WTC11 (cell line): ENCODE results near the gene ZDHHC22.

ENCODE experiments used
- CTCF ChIP-seq: fragments of 200-600 bp; IDR thresholded peaks from 2 replicates; pipeline ENCODE4 v1.8.0; 2022; ENCODE audit warnings: antibody characterized with exemption
- FOXP4 ChIP-seq: sonication (generic); formaldehyde crosslinking; IDR thresholded peaks from 2 replicates; pipeline ENCODE4 v1.8.0; 2022; ENCODE audit warnings: mild to moderate bottlenecking, missing genetic modification reagents
- MAX ChIP-seq: sonication (generic); formaldehyde crosslinking; IDR thresholded peaks from 2 replicates; pipeline ENCODE4 v1.8.0; 2022; ENCODE audit warnings: mild to moderate bottlenecking, missing genetic modification reagents
- MYBL2 ChIP-seq: sonication (generic); formaldehyde crosslinking; IDR thresholded peaks from 2 replicates; pipeline ENCODE4 v1.8.1; 2023; ENCODE audit warnings: mild to moderate bottlenecking, moderate library complexity, missing genetic modification reagents
- NFE2L1 ChIP-seq: sonication (generic); formaldehyde crosslinking; IDR thresholded peaks from 2 replicates; pipeline ENCODE4 v1.8.1; 2023; ENCODE audit warnings: missing genetic modification reagents
- NR2C2 ChIP-seq: sonication (generic); formaldehyde crosslinking; IDR thresholded peaks from 2 replicates; pipeline ENCODE4 v1.8.0; 2022; ENCODE audit warnings: mild to moderate bottlenecking, missing genetic modification reagents
- RELA ChIP-seq: sonication (generic); formaldehyde crosslinking; IDR thresholded peaks from 2 replicates; pipeline ENCODE4 v1.8.1; 2022; ENCODE audit warnings: missing genetic modification reagents, mild to moderate bottlenecking, borderline replicate concordance
- STAT6 ChIP-seq: sonication (generic); formaldehyde crosslinking; conservative IDR thresholded peaks from 2 replicates; pipeline ENCODE4 v1.8.1; 2023; ENCODE audit warnings: mild to moderate bottlenecking, low read depth, missing genetic modification reagents, moderate library complexity
- TP53 ChIP-seq: sonication (generic); formaldehyde crosslinking; IDR thresholded peaks from 2 replicates; pipeline ENCODE4 v1.8.1; 2023; ENCODE audit warnings: mild to moderate bottlenecking, missing genetic modification reagents
- ZNF121 ChIP-seq: sonication (generic); formaldehyde crosslinking; IDR thresholded peaks from 2 replicates; pipeline ENCODE4 v1.8.0; 2023; ENCODE audit warnings: missing genetic modification reagents

- no peak for TF ChIP-seq ZNF121
- TF ChIP-seq STAT6 (CRISPR knock-in tag), result no peak
- TF ChIP-seq NR2C2 (CRISPR knock-in tag), result no peak
- TF ChIP-seq CTCF, result no peak
- TF ChIP-seq FOXP4 (CRISPR knock-in tag), result no peak
- TF ChIP-seq NFE2L1 (CRISPR knock-in tag), result no peak
- TF ChIP-seq TP53 (CRISPR knock-in tag), result no peak
- no peak for TF ChIP-seq RELA (CRISPR knock-in tag)
- no peak for TF ChIP-seq MAX (CRISPR knock-in tag)
- no peak for TF ChIP-seq MYBL2
Measured at GRCh38 chr14:77177702-77178101, 36.1 kb upstream of the ZDHHC22 start.
